ENCODE data around the gene EMP2. TPM values are rescaled to one million over a fixed set of nuclear protein-coding genes. Genes with fewer than 3 reads are reported as not detected.

The EMP2 gene
- polyA plus RNA-seq, 1 experiment = 57.8 TPM

DNA sequence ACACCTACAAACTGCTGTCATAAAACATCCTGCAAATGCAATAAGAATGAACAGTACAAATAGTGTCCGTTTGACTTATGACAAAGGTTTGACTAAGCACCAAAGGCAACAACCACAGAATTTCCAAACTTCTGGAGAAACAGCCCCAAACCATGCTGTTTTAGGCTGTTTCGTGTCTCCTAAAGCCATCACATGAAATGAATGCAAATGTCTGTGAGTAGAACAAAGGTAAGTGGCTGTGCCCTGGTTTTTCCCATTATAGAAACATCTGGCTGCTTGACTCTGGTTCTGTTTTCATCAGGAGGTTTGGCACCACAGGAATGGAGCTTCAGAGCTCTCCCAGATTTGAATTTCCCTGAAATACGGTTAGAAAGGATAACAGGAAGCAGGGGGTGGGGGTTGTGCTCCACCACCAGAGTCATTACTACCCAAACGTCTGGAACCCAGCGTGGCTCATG is 4.6 kb upstream of the EMP2 start:
- no peaks in the 10 kb centered on the region for H3K36me3 ChIP-seq (ENCODE audit: control insufficient read depth, insufficient read depth, low read length)
- ChIA-PET POLR2A (interaction anchor here (0.6 kb wide), 1 partner anchor 55 kb away, joined by 3 read pairs; no protein-coding TSS in a partner anchor), CTCF (interaction anchor here (0.6 to 1.6 kb wide), 2 partner anchors 11 to 139 kb away, joined by 3 read pairs; no protein-coding TSS in a partner anchor)
- TF ChIP-seq, protein P1, sequence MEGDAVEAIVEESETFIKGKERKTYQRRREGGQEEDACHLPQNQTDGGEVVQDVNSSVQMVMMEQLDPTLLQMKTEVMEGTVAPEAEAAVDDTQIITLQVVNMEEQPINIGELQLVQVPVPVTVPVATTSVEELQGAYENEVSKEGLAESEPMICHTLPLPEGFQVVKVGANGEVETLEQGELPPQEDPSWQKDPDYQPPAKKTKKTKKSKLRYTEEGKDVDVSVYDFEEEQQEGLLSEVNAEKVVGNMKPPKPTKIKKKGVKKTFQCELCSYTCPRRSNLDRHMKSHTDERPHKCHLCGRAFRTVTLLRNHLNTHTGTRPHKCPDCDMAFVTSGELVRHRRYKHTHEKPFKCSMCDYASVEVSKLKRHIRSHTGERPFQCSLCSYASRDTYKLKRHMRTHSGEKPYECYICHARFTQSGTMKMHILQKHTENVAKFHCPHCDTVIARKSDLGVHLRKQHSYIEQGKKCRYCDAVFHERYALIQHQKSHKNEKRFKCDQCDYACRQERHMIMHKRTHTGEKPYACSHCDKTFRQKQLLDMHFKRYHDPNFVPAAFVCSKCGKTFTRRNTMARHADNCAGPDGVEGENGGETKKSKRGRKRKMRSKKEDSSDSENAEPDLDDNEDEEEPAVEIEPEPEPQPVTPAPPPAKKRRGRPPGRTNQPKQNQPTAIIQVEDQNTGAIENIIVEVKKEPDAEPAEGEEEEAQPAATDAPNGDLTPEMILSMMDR (IDR thresholded peaks at IDR 0.05; ENCODE audit: insufficient read depth, low read depth, low read length) = no peak
- no peak overlapping the region for H3K4me3 ChIP-seq (ENCODE audit: low read depth, low read length)
- H3K27me3 ChIP-seq (ENCODE audit: control insufficient read depth, insufficient read depth, low read length) = no peaks in the 10 kb centered on the region
- DNase-seq (ENCODE audit: low read depth) = no peak

DNA sequence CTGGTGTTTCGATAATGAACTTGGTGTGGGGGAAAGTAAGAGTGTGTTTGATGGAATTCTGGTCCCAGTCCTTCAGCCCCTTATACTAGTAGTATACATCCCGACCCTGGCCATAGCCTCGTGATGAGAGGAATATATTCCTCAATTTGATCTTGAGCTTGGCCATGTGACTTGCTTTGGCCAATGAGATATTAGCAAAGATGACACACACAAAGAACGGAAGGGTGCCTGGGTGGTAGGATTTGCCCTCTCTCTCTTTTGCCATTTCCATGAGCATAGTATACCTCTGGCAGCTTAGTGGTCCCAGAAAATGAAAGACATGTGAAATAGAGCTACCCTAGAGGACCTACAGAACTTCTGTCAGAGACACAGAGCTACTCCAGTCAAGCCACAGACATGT is 2.9 kb upstream of the EMP2 start:
- H3K4me3 ChIP-seq (ENCODE audit: low read depth, low read length) = no peak overlapping the region
- no peak for DNase-seq (ENCODE audit: low read depth)
- ChIA-PET CTCF (no interaction called here), POLR2A (no interaction called here)
- TF ChIP-seq, protein P1 (IDR thresholded peaks at IDR 0.05; ENCODE audit: insufficient read depth, low read depth, low read length) = no peak
- H3K27me3 ChIP-seq (ENCODE audit: control insufficient read depth, insufficient read depth, low read length) = no peaks in the 10 kb centered on the region
- H3K36me3 ChIP-seq (ENCODE audit: control insufficient read depth, insufficient read depth, low read length) = no peaks in the 10 kb centered on the region

DNA sequence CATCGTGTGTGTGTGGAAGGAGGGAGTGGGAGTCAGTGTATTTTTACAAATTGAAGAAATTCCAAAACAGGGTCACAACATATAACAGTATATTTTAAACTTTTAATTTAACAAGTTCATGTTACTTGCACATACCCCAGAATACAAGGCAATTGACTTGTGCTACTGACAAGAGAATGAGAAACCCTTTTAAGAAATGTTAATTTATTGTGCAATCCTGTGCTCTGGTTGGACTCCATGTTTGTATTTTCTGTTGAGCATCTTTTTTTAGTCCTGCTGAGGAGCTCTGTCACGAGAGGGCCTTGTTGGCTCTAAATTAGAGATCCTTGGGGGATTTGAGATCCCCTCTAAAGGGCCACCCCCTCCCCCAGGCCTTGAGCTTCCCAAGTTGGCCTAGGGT is 1.1 kb upstream of the EMP2 start:
- TF ChIP-seq, protein P1 (IDR thresholded peaks at IDR 0.05; ENCODE audit: insufficient read depth, low read depth, low read length) = no peak
- ChIA-PET POLR2A (no interaction called here), CTCF (interaction anchor here (1.3 to 3.0 kb wide), 4 partner anchors 27 to 156 kb away, joined by 4 to 15 read pairs (median 5); no protein-coding TSS in a partner anchor)
- no peak for DNase-seq (ENCODE audit: low read depth)
- Histone ChIP-seq H3K27me3 (ENCODE audit: control insufficient read depth, insufficient read depth, low read length) (no peaks in the 10 kb centered on the region), H3K36me3 (ENCODE audit: control insufficient read depth, insufficient read depth, low read length) (no peaks in the 10 kb centered on the region), H3K4me3 (ENCODE audit: low read depth, low read length) (no peak overlapping the region)

DNA sequence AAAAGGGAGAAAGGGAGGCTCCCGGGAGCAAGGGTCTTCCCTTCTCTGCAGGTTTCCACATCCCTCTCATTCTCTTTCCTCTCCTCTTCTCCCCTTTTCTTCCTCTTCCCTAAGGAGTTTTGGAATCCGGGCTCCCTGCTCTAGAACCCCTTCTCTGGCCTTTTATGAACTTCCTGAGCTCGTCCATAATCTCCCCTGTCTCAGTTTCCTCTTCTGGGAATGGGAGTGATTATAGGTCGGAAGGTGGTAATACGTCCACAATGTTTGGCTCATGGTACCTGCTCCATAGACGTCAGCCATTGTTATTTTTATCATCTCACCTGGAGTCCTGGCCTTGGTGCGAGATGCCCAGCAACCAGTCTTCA is 467 bp upstream of the EMP2 start:
- no peak for DNase-seq (ENCODE audit: low read depth)
- no peaks in the 10 kb centered on the region for H3K27me3 ChIP-seq (ENCODE audit: control insufficient read depth, insufficient read depth, low read length)
- ChIA-PET POLR2A (no interaction called here), CTCF (interaction anchor here (0.8 to 3.0 kb wide), 12 partner anchors 9 to 157 kb away, joined by 3 to 15 read pairs (median 6); no protein-coding TSS in a partner anchor)
- TF ChIP-seq, protein P1 (IDR thresholded peaks at IDR 0.05; ENCODE audit: insufficient read depth, low read depth, low read length) = no peak
- H3K36me3 ChIP-seq (ENCODE audit: control insufficient read depth, insufficient read depth, low read length) = no peaks in the 10 kb centered on the region
- peak overlapping the region; percentile 90 for H3K4me3 ChIP-seq (ENCODE audit: low read depth, low read length)

DNA sequence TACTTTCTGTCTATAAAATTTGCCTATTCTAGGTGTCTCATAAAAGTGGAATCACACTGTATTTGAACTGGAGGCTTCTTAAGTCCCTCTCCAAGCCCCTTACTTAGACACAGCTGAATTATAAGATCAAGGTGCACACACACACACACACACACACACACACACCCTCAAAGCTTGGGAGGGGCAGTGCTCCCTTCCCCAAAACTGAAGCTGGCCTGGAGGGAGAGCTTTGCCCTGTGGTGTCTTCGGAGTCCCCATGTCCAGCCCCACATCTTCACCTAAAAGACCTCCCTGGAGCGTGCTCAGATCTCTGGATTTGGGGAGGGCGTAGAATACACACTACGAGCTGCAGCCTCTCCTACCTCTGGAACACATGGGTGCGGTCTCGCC is 828 bp downstream of the EMP2 start:
- H3K27me3 ChIP-seq (ENCODE audit: control insufficient read depth, insufficient read depth, low read length) = no peaks in the 10 kb centered on the region
- CTCF ChIA-PET = interaction anchor here (0.7 to 3.0 kb wide), 18 partner anchors 9 to 111 kb away, joined by 3 to 15 read pairs (median 3); no protein-coding TSS in a partner anchor
- H3K4me3 ChIP-seq (ENCODE audit: low read depth, low read length) = peak overlapping the region; percentile 90
- TF ChIP-seq, protein P1 (IDR thresholded peaks at IDR 0.05; ENCODE audit: insufficient read depth, low read depth, low read length) = no peak
- DNase-seq (ENCODE audit: low read depth) = no peak
- no peaks in the 10 kb centered on the region for H3K36me3 ChIP-seq (ENCODE audit: control insufficient read depth, insufficient read depth, low read length)
- POLR2A ChIA-PET = no interaction called here

Measured in BJ (cell line).